LNCAP (cell line): ENCODE results near the gene CBARP.

Source experiments
- TF ChIP-seq, protein P1 (sequence below): fragments of 450-650 bp; IDR thresholded peaks from 2 replicates; pipeline ENCODE4 v1.5.1; 2017; ENCODE audit warnings: mild to moderate bottlenecking

CBARP gene

DNA sequence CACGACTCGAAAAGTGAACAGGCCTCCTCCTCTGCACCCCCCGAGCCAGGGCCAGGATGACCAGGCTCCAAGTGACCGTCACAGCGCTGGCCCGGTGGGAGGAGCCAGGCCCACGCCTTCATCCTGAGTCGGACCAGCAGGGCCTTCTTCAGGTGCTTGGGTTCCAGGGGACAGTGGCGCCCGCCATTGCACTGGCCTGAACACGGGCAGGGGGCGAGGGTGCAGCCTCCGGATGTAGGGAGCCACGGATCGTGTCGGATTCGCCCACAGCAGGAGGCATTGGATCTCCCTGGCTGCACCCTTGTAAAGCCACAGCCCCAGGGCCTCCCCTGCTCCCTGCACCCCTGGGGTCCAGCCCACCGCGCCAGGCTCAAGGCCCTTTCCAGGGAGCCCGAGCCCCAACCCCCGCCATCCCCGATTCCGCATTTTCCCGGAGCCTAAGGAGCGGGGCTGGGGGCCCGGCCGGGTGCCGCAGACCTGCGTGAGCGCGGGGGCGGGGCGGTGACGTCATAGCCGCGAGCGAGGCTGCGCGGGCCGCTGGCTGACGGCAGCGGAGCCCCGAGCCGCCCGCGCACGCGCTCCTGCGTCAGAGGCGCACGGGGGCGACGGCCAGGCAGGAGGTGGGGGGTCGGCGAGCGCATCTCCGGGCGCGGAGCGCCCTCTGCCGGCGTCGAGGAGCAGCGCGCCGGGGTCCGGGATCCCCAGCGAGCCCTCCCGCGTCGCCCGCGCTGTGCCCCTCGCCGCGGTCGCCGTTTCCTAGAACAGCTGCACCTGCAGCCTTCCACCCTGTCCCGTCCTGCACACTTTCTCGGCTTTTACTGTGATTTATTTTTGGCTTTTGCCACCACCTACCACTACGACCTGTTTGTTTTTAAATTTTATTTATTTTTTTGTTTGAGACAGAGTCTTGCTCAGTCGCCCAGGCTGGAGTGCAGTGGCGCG is 2.3 kb upstream of the CBARP start:
- TF ChIP-seq, protein P1, sequence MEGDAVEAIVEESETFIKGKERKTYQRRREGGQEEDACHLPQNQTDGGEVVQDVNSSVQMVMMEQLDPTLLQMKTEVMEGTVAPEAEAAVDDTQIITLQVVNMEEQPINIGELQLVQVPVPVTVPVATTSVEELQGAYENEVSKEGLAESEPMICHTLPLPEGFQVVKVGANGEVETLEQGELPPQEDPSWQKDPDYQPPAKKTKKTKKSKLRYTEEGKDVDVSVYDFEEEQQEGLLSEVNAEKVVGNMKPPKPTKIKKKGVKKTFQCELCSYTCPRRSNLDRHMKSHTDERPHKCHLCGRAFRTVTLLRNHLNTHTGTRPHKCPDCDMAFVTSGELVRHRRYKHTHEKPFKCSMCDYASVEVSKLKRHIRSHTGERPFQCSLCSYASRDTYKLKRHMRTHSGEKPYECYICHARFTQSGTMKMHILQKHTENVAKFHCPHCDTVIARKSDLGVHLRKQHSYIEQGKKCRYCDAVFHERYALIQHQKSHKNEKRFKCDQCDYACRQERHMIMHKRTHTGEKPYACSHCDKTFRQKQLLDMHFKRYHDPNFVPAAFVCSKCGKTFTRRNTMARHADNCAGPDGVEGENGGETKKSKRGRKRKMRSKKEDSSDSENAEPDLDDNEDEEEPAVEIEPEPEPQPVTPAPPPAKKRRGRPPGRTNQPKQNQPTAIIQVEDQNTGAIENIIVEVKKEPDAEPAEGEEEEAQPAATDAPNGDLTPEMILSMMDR = peak; percentile 89

- TF ChIP-seq, protein P1 = no peak
Observed at GRCh38 chr19:1239420-1239795, 1.6 kb upstream of the CBARP start.

DNA sequence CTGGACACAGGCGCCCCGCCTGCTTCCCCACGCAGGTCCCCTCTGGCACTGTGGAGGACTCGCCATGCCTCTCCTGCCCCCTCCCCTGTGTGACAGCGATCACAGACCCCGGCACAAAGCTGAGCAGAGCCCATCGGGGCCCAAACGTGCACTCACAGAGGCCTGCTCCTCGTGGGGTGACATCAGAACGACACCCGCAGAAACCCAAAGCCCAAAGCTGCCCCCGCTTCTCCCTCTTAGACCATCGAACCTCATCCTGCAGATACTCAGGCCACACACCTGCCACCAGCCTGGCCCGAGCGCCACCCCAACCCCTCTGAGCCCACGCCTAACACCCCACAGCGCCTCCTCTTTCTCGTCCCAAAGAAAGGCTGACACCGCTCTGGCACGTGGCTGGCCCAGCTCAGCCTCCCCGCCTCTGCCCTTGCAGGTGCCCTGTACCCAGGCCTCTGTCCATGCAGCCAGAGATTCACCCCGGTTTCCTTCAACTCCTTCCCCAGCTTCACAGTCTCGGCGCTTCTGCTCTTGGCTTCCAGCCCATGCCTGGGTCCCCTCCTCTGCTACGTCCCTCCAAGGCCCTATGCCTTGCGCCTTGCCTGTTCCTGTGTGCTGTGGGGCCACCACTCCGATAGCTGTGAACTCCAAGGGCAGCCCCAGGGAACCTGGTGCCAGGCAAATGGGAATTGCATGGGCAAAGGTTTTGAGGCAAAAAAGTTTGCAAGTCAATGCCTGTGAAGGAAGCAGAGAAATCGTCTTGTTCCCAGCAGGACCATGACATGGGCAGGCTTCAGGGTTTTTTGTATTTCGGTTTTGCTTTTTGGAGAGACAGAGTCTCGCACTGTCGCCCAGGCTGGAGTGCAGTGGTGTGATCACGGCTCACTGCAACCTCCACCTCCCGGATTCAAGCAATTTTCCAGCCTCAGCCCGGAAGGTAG is 831 bp upstream of the CBARP start:
- TF ChIP-seq, protein P1 = no peak

- TF ChIP-seq, protein P1 = no peak
Observed at GRCh38 chr19:1237027-1237659, 662 bp downstream of the CBARP start.

DNA sequence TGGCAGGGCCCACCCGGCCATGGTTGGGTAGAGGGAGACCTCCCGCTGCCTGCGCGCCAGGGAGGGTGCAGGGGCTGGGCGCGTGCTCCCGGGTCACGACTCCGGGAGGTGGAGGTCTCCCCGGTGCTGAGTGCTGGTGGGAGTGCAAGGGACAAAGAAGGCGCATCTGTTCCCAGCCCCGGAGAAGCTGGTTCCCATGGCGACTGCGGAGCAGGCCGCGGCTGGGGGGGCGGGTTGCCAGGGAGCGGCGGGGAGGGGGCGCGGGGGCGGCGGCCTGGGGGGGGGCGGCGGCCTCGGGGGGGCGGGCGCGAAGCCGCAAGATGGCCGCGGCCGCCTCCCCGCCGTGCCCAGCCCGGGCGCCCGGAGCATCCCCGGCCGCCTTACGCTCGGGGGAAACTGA is 1.2 kb downstream of the CBARP start:
- TF ChIP-seq, protein P1 = no peak

- TF ChIP-seq, protein P1 = no peak
Observed at GRCh38 chr19:1235625-1236538, 1.9 kb downstream of the CBARP start.
